Smooth muscle cell (in vitro differentiated cells): ENCODE measurements around the gene NAMPT. TPM values are rescaled to one million over a fixed set of nuclear protein-coding genes. Genes with fewer than 3 reads are reported as not detected.

Experiments used
- DNase-seq: peaks from one replicate; lab custom pipeline; 2025; ENCODE audit not compliant: unreplicated experiment; lab: John Stamatoyannopoulos, UW
- H2AFZ ChIP-seq: fragments of 200-600 bp; sonication (generic); 2 replicates; pipeline ENCODE4 v1.6.0; 2016; ENCODE audit warnings: antibody characterized with exemption, low read depth, mild to moderate bottlenecking
- H3F3A ChIP-seq: fragments of 200-600 bp; sonication (generic); 2 replicates; pipeline ENCODE4 v1.6.0; 2017; ENCODE audit warnings: antibody characterized with exemption, low read depth
- H3K27ac ChIP-seq: fragments of 200-600 bp; sonication (generic); 2 replicates; pipeline ENCODE4 v1.5.1; 2016; ENCODE audit warnings: low read depth, mild to moderate bottlenecking
- H3K27me3 ChIP-seq: fragments of 200-600 bp; sonication (generic); 2 replicates; pipeline ENCODE4 v1.6.1; 2016; ENCODE audit warnings: low read depth, mild to moderate bottlenecking
- H3K36me3 ChIP-seq: fragments of 200-600 bp; sonication (generic); 2 replicates; pipeline ENCODE4 v1.5.1; 2016; ENCODE audit warnings: low read depth
- H3K4me1 ChIP-seq: fragments of 200-600 bp; sonication (generic); 2 replicates; pipeline ENCODE4 v1.5.1; 2016; ENCODE audit warnings: low read depth
- H3K4me2 ChIP-seq: fragments of 200-600 bp; sonication (generic); 2 replicates; pipeline ENCODE4 v1.6.0; 2016; ENCODE audit warnings: mild to moderate bottlenecking
- H3K4me3 ChIP-seq: fragments of 200-600 bp; sonication (generic); 2 replicates; pipeline ENCODE4 v1.5.1; 2016; ENCODE audit warnings: mild to moderate bottlenecking
- H3K79me2 ChIP-seq: fragments of 200-600 bp; sonication (generic); 2 replicates; pipeline ENCODE4 v1.6.0; 2016; ENCODE audit warnings: low read depth, mild to moderate bottlenecking
- H3K9ac ChIP-seq: fragments of 200-600 bp; sonication (generic); 2 replicates; pipeline ENCODE4 v1.6.0; 2016; ENCODE audit warnings: low read depth
- H3K9me3 ChIP-seq: fragments of 200-600 bp; sonication (generic); replicated peaks from 2 replicates; pipeline ENCODE4 v1.5.1; 2016; ENCODE audit warnings: low read depth
- H4K20me1 ChIP-seq: fragments of 200-600 bp; sonication (generic); 2 replicates; pipeline ENCODE4 v1.6.0; 2016; ENCODE audit warnings: low read depth
- CTCF ChIP-seq: fragments of 200-600 bp; sonication (generic); IDR thresholded peaks from 2 replicates; pipeline ENCODE4 v1.5.1; 2017; ENCODE audit warnings: borderline replicate concordance, mild to moderate bottlenecking, antibody characterized with exemption; ENCODE audit not compliant: insufficient read depth, poor library complexity, severe bottlenecking
- WGBS: methylation state at CpG from one replicate; pipeline ENCODE4 v1.1.7; 2016; ENCODE audit warnings: low lambda C conversion rate; 5-methylcytosine and 5-hydroxymethylcytosine counted together
- polyA plus RNA-seq: library from polyadenylated mRNA; unstranded; fragments of >200 nt; fragmentation: Nextera tagmentation; extraction: Ambion mirVana; gene quantifications from 2 replicates; pipeline ENCODE4 v1.2.1, GENCODE V29; 2016
- total RNA-seq: library from RNA; depleted of rRNA; stranded (reverse); fragments of >200 nt; gene quantifications from 2 replicates; pipeline ENCODE4 v1.2.3, GENCODE V29; 2014

Gene NAMPT
- total and polyA plus RNA-seq, 2 experiments from 2014 or later, result 49.1 to 189 TPM

- Histone ChIP-seq H3K9me3 (no peaks in the 10 kb centered on the region), H2AFZ (no peak overlapping the region), H3K4me3 (peak overlapping the region; percentile 76), H3F3A (peaks cover 7% of the 10 kb centered on the region), H3K36me3 (peaks cover 13% of the 10 kb centered on the region), H3K27ac (no peak overlapping the region), H3K79me2 (peaks cover 80% of the 10 kb centered on the region), H4K20me1 (peaks cover 81% of the 10 kb centered on the region), H3K4me1 (peaks cover 24% of the 10 kb centered on the region), H3K4me2 (peak overlapping the region; percentile 94), H3K9ac (no peak overlapping the region), H3K27me3 (no peaks in the 10 kb centered on the region)
- TF ChIP-seq CTCF, result no peak
- no peak for DNase-seq
Measured at GRCh38 chr7:106281127-106281526, 3.7 kb downstream of the NAMPT start.

GRCh38 chr7:106279425-106280197 lies 5.2 kb downstream of the NAMPT start:
- Histone ChIP-seq H3K4me3 (no peak overlapping the region), H4K20me1 (peaks cover 96% of the 10 kb centered on the region), H3K4me1 (peaks cover 18% of the 10 kb centered on the region), H3K9me3 (no peaks in the 10 kb centered on the region), H2AFZ (no peak overlapping the region), H3K27me3 (no peaks in the 10 kb centered on the region), H3K79me2 (peaks cover 94% of the 10 kb centered on the region), H3K27ac (no peak overlapping the region), H3F3A (no peaks in the 10 kb centered on the region), H3K9ac (no peak overlapping the region), H3K4me2 (peak overlapping the region; percentile 94), H3K36me3 (peaks cover 25% of the 10 kb centered on the region)
- 71% methylated on average over 2 of the region's 2 CpGs for WGBS
- no peak for TF ChIP-seq CTCF
- DNase-seq, result no peak

- Histone ChIP-seq H3K79me2 (peaks cover 98% of the 10 kb centered on the region), H3K4me2 (no peak overlapping the region), H4K20me1 (peaks cover 100% of the 10 kb centered on the region), H3K36me3 (peaks cover 33% of the 10 kb centered on the region), H2AFZ (no peak overlapping the region), H3F3A (no peaks in the 10 kb centered on the region), H3K27ac (peak overlapping the region; percentile 19), H3K27me3 (no peaks in the 10 kb centered on the region), H3K4me1 (peaks cover 18% of the 10 kb centered on the region), H3K4me3 (no peak overlapping the region), H3K9ac (no peak overlapping the region), H3K9me3 (no peaks in the 10 kb centered on the region)
- TF ChIP-seq CTCF, result no peak
- 89% methylated on average over 2 of the region's 2 CpGs for WGBS
- no peak for DNase-seq
Measured at GRCh38 chr7:106278695-106279094, 6.1 kb downstream of the NAMPT start.

GRCh38 chr7:106277976-106278375 lies 6.8 kb downstream of the NAMPT start:
- H3K9ac ChIP-seq, result no peak overlapping the region
- peaks cover 40% of the 10 kb centered on the region for H3K36me3 ChIP-seq
- H3K79me2 ChIP-seq, result peaks cover 93% of the 10 kb centered on the region
- H3F3A ChIP-seq, result no peaks in the 10 kb centered on the region
- H3K4me2 ChIP-seq, result no peak overlapping the region
- 76% methylated on average over 1 of the region's 1 CpG for WGBS
- TF ChIP-seq CTCF, result no peak
- H2AFZ ChIP-seq, result no peak overlapping the region
- peaks cover 11% of the 10 kb centered on the region for H3K4me1 ChIP-seq
- no peak for DNase-seq
- peaks cover 100% of the 10 kb centered on the region for H4K20me1 ChIP-seq
- no peak overlapping the region for H3K4me3 ChIP-seq
- no peaks in the 10 kb centered on the region for H3K27me3 ChIP-seq
- peak overlapping the region; percentile 0 for H3K27ac ChIP-seq
- no peaks in the 10 kb centered on the region for H3K9me3 ChIP-seq
